Measurements from ENCODE around the gene HMCN1. TPM values are rescaled to one million over a fixed set of nuclear protein-coding genes. Genes with fewer than 3 reads are reported as not detected.
A peak's percentile ranks its signal among the peaks of the same experiment; 100 is the strongest.

HMCN1 gene
- total RNA-seq, 1 experiment from 2014 or later, result 0.12 TPM

GRCh38 chr1:185816460-185816859 is 82.3 kb downstream of the HMCN1 start:
- TF ChIP-seq, protein P1, sequence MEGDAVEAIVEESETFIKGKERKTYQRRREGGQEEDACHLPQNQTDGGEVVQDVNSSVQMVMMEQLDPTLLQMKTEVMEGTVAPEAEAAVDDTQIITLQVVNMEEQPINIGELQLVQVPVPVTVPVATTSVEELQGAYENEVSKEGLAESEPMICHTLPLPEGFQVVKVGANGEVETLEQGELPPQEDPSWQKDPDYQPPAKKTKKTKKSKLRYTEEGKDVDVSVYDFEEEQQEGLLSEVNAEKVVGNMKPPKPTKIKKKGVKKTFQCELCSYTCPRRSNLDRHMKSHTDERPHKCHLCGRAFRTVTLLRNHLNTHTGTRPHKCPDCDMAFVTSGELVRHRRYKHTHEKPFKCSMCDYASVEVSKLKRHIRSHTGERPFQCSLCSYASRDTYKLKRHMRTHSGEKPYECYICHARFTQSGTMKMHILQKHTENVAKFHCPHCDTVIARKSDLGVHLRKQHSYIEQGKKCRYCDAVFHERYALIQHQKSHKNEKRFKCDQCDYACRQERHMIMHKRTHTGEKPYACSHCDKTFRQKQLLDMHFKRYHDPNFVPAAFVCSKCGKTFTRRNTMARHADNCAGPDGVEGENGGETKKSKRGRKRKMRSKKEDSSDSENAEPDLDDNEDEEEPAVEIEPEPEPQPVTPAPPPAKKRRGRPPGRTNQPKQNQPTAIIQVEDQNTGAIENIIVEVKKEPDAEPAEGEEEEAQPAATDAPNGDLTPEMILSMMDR (IDR thresholded peaks at IDR 0.05; ENCODE audit: unreplicated experiment), result no peak
- Mint-ChIP-seq H3K4me3 (ENCODE audit: unreplicated experiment) (no peak overlapping the region), H3K27ac (ENCODE audit: low read depth, unreplicated experiment) (no peak overlapping the region), H3K27me3 (ENCODE audit: insufficient read depth, unreplicated experiment) (no peaks in the 10 kb centered on the region), H3K36me3 (ENCODE audit: insufficient read depth, unreplicated experiment) (no peaks in the 10 kb centered on the region), H3K9me3 (ENCODE audit: unreplicated experiment) (no peaks in the 10 kb centered on the region), H3K4me1 (ENCODE audit: insufficient read depth, unreplicated experiment) (no peaks in the 10 kb centered on the region)
- peak; percentile 38 for DNase-seq (ENCODE audit: unreplicated experiment)
- intact Hi-C loops (cut with micrococcal nuclease), result loop anchor here (10.0 kb wide), 2 partner anchors 178 to 488 kb away; no protein-coding TSS in a partner anchor
- ChIA-PET CTCF (interaction anchor here (0.6 to 2.5 kb wide), 4 partner anchors 96 to 397 kb away, joined by 3 to 18 read pairs (median 5); no protein-coding TSS in a partner anchor), POLR2A (interaction anchor here (0.6 to 1.1 kb wide), 3 partner anchors 92 to 338 kb away, joined by 3 to 4 read pairs (median 4); no protein-coding TSS in a partner anchor)
- BruUV-seq (replicated peaks), result no TSS peak

GRCh38 chr1:185819798-185820197 is 85.6 kb downstream of the HMCN1 start:
- Mint-ChIP-seq H3K9me3 (ENCODE audit: unreplicated experiment) (no peaks in the 10 kb centered on the region), H3K36me3 (ENCODE audit: insufficient read depth, unreplicated experiment) (no peaks in the 10 kb centered on the region), H3K4me3 (ENCODE audit: unreplicated experiment) (no peak overlapping the region), H3K27ac (ENCODE audit: low read depth, unreplicated experiment) (no peak overlapping the region), H3K4me1 (ENCODE audit: insufficient read depth, unreplicated experiment) (no peaks in the 10 kb centered on the region), H3K27me3 (ENCODE audit: insufficient read depth, unreplicated experiment) (no peaks in the 10 kb centered on the region)
- ChIA-PET CTCF (interaction anchor here (0.6 kb wide), 1 partner anchor 1258 kb away, joined by 3 read pairs; no protein-coding TSS in a partner anchor), POLR2A (no interaction called here)
- DNase-seq (ENCODE audit: unreplicated experiment), result no peak
- TF ChIP-seq, protein P1 (IDR thresholded peaks at IDR 0.05; ENCODE audit: unreplicated experiment), result no peak
- intact Hi-C loops (cut with micrococcal nuclease), result loop anchor here (10.0 kb wide), 2 partner anchors 175 to 485 kb away; no protein-coding TSS in a partner anchor
- BruUV-seq (replicated peaks), result no TSS peak

DNA sequence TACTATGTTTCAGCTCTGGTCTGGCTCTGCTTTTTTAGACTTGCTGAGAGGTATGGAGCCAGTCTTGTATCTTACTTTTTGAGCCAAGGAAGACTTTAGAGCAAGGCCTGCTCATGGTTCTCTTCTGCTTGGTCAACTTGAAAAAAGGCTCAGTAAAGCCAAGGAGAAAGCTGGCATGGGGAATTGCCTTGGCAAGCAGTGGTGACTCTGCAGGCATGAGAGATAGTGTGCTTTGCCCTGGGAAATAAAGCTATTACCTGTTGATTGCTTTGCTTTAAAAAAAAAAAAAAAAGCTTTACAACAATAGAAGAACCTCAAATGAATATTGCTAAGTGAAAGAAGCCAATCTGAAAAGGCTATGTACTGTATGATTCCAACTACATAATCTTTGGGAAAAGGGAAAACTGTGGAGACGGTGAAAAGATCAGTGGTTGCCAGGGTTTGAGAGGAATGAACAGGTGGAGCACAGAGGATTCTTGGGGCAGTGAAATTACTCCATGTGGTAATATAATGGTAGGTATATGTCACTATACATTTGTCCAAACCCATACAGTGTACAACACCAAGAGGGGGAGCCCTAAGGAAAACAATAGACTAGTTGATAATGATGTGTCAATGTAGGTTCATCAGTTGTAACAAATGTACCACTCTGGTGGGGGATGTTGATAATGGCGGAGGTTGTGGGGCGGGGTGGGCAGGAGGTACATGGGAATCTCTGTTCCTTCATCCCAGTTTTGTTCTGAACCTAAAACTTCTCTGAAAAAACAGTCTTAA is 87.6 kb downstream of the HMCN1 start:
- Mint-ChIP-seq H3K36me3 (ENCODE audit: insufficient read depth, unreplicated experiment) (no peaks in the 10 kb centered on the region), H3K27me3 (ENCODE audit: insufficient read depth, unreplicated experiment) (no peaks in the 10 kb centered on the region), H3K4me1 (ENCODE audit: insufficient read depth, unreplicated experiment) (no peaks in the 10 kb centered on the region), H3K9me3 (ENCODE audit: unreplicated experiment) (no peaks in the 10 kb centered on the region), H3K27ac (ENCODE audit: low read depth, unreplicated experiment) (no peak overlapping the region), H3K4me3 (ENCODE audit: unreplicated experiment) (no peak overlapping the region)
- DNase-seq (ENCODE audit: unreplicated experiment), result peak; percentile 41
- TF ChIP-seq, protein P1 (IDR thresholded peaks at IDR 0.05; ENCODE audit: unreplicated experiment), result peak; percentile 25
- ChIA-PET POLR2A (interaction anchor here (0.6 to 1.3 kb wide), 2 partner anchors 21 to 300 kb away, joined by 3 read pairs; no protein-coding TSS in a partner anchor), CTCF (interaction anchor here (0.6 to 2.4 kb wide), 16 partner anchors 9 to 554 kb away, joined by 3 to 13 read pairs (median 4); partner anchors contain the start of gene HMCN1)
- intact Hi-C loops (cut with micrococcal nuclease), result no loop called here
- BruUV-seq (replicated peaks), result no TSS peak

GRCh38 chr1:185823467-185823866 is 89.3 kb downstream of the HMCN1 start:
- no peaks in the 10 kb centered on the region for H3K27me3 Mint-ChIP-seq (ENCODE audit: insufficient read depth, unreplicated experiment)
- H3K9me3 Mint-ChIP-seq (ENCODE audit: unreplicated experiment), result no peaks in the 10 kb centered on the region

More at GRCh38 chr1:185823467-185823866, 89.3 kb downstream of the HMCN1 start:
- TF ChIP-seq, protein P1 (IDR thresholded peaks at IDR 0.05; ENCODE audit: unreplicated experiment), result no peak
- ChIA-PET CTCF (interaction anchor here (1.7 kb wide), 1 partner anchor 11 kb away, joined by 5 read pairs; no protein-coding TSS in a partner anchor), POLR2A (no interaction called here)
- Mint-ChIP-seq H3K36me3 (ENCODE audit: insufficient read depth, unreplicated experiment) (no peaks in the 10 kb centered on the region), H3K4me1 (ENCODE audit: insufficient read depth, unreplicated experiment) (no peaks in the 10 kb centered on the region), H3K27ac (ENCODE audit: low read depth, unreplicated experiment) (no peak overlapping the region), H3K4me3 (ENCODE audit: unreplicated experiment) (no peak overlapping the region)
- intact Hi-C loops (cut with micrococcal nuclease), result no loop called here
- DNase-seq (ENCODE audit: unreplicated experiment), result no peak
- no TSS peak for BruUV-seq (replicated peaks)
